ENCODE data around the gene PLSCR1. TPM values are rescaled to one million over a fixed set of nuclear protein-coding genes. Genes with fewer than 3 reads are reported as not detected.

PLSCR1 gene
- total and polyA plus RNA-seq, 2 of the 4 experiments (the other 2 are of a cell fraction) = 5.6 to 13.2 TPM

- intact Hi-C loops (cut with micrococcal nuclease) = no loop called here
- Histone ChIP-seq H4K91ac (ENCODE audit: insufficient read depth, low read depth, low read length) (no peak overlapping the region), H2BK120ac (ENCODE audit: low read depth, low read length) (no peak overlapping the region), H2AK5ac (ENCODE audit: low read depth, low read length) (peak overlapping the region; percentile 44; the same call in 1 of the 2 replicates), H2BK5ac (ENCODE audit: low read depth, low read length, poor library complexity, severe bottlenecking) (peak overlapping the region; percentile 3), H4K8ac (ENCODE audit: low read depth in 2 of 2, low read length in 2 of 2) (no peak overlapping the region), H2BK20ac (ENCODE audit: low read depth, low read length) (no peak overlapping the region), H3K27ac (ENCODE audit: insufficient read depth, low read length) (peak overlapping the region; percentile 37; the same call in 1 of the 2 replicates), H3K9me3 (ENCODE audit: control insufficient read depth, insufficient read depth, low read length) (no peaks in the 10 kb centered on the region), H2BK15ac (ENCODE audit: low read depth, low read length) (0 out of 3 replicates have a peak overlapping the region, but pooled peaks have one; percentile 20), H3K9ac (ENCODE audit: low read depth, low read length) (no peak overlapping the region), H3K27me3 (ENCODE audit: control insufficient read depth, insufficient read depth, low read length) (no peaks in the 10 kb centered on the region), H3K14ac (replicated peaks; ENCODE audit: low read depth, low read length) (0 out of 2 replicates have a peak overlapping the region, but pooled peaks have one; percentile 46), H3K4ac (ENCODE audit: low read depth, low read length) (no peak overlapping the region), H3K79me1 (ENCODE audit: low read depth in 1 of 2, low read length in 2 of 2) (no peaks in the 10 kb centered on the region), H4K20me1 (ENCODE audit: insufficient read depth, low read length) (no peaks in the 10 kb centered on the region), H3K36me3 (ENCODE audit: control insufficient read depth, insufficient read depth, low read length) (peaks cover 8% of the 10 kb centered on the region), H3K4me3 (ENCODE audit: insufficient read depth, low read depth, low read length) (peak overlapping the region; percentile 22; the same call in 1 of the 2 replicates), H2AFZ (replicated peaks; ENCODE audit: low read length, poor library complexity) (peak overlapping the region; percentile 44), H3K4me1 (ENCODE audit: control insufficient read depth, insufficient read depth, low read length) (peaks cover 4% of the 10 kb centered on the region), H3K4me2 (ENCODE audit: low read depth, low read length) (peak overlapping the region; percentile 80), H3K56ac (ENCODE audit: extremely low read depth, insufficient read depth, low read length) (no peak overlapping the region), H3K9me1 (ENCODE audit: insufficient read depth, low read length) (no peaks in the 10 kb centered on the region), H4K5ac (ENCODE audit: low read depth, low read length) (0 out of 2 replicates have a peak overlapping the region, but pooled peaks have one; percentile 43), H2AK9ac (replicated peaks; ENCODE audit: low read depth, low read length, poor library complexity) (no peak overlapping the region), H3K18ac (ENCODE audit: low read depth, low read length) (no peak overlapping the region), H3K23ac (ENCODE audit: low read depth, low read length) (no peak overlapping the region; the same call in 1 of the 2 replicates)
- DNase-seq (peak; percentile 16), ATAC-seq (ENCODE audit: low read depth) (peak; percentile 42)
- WGBS, 2 experiments (ENCODE audit: extremely low coverage in 2 of 2, insufficient read length in 1 of 2) = no CpG with 5 or more reads among the region's 2 CpGs
- in situ Hi-C loops (cut with MboI; ENCODE audit: low sequenced_read_pairs) = no loop called here
- dilution Hi-C loops (cut with HindIII; ENCODE audit: low sequenced_read_pairs, unreplicated experiment) = no loop called here
- BruUV-seq (replicated peaks) = no TSS peak
- POLR2A ChIA-PET (ENCODE audit: unreplicated experiment) = no interaction called here
- TF ChIP-seq MAZ (IDR thresholded peaks at IDR 0.05; ENCODE audit: borderline replicate concordance, low read depth, low read length) = no peak
- no peak for TF ChIP-seq MAFK (IDR thresholded peaks at IDR 0.05; ENCODE audit: low read depth, low read length)
- TF ChIP-seq MXI1 (IDR thresholded peaks at IDR 0.05; ENCODE audit: borderline replicate concordance, low read depth, low read length) = no peak
- no peak for TF ChIP-seq NFE2L2 (IDR thresholded peaks at IDR 0.05; ENCODE audit: low read depth, low read length)
- TF ChIP-seq FOS (IDR thresholded peaks at IDR 0.05; ENCODE audit: low read depth, low read length) = no peak
- TF ChIP-seq CTCF (conservative IDR thresholded peaks at IDR 0.05; ENCODE audit: low read depth, low read length) = no peak
- no peak for TF ChIP-seq BHLHE40 (IDR thresholded peaks at IDR 0.05; ENCODE audit: low read depth, low read length)
- no peak for TF ChIP-seq CEBPB (IDR thresholded peaks at IDR 0.05; ENCODE audit: low read depth, low read length)
- no peak for TF ChIP-seq RCOR1 (IDR thresholded peaks at IDR 0.05; ENCODE audit: insufficient replicate concordance, low read length)
- TF ChIP-seq RFX5 (IDR thresholded peaks at IDR 0.05; ENCODE audit: low read depth, low read length) = no peak
- CTCF ChIA-PET = interaction anchor here (0.5 kb wide), 1 partner anchor 38 kb away, joined by 3 read pairs; no protein-coding TSS in a partner anchor
Observed at GRCh38 chr3:146513386-146514051, 30.9 kb downstream of the PLSCR1 start.

Data from IMR-90 (cell line).